Measurements from ENCODE around the gene DDAH2. TPM values are rescaled to one million over a fixed set of nuclear protein-coding genes. Genes with fewer than 3 reads are reported as not detected.

Gene DDAH2
- total RNA-seq, 2 experiments from 2014 or later = 3.0 to 3.3 TPM

GRCh38 chr6:31767096-31767645 lies 38.1 kb upstream of the DDAH2 start:
- ChIA-PET CTCF (interaction anchor here (0.7 kb wide), 1 partner anchor 10 kb away, joined by 3 read pairs; the partner anchor contains the start of gene VWA7), POLR2A (no interaction called here)
- peaks cover 19% of the 10 kb centered on the region for H3K4me1 Mint-ChIP-seq (ENCODE audit: low read depth)
- TF ChIP-seq, protein P1, sequence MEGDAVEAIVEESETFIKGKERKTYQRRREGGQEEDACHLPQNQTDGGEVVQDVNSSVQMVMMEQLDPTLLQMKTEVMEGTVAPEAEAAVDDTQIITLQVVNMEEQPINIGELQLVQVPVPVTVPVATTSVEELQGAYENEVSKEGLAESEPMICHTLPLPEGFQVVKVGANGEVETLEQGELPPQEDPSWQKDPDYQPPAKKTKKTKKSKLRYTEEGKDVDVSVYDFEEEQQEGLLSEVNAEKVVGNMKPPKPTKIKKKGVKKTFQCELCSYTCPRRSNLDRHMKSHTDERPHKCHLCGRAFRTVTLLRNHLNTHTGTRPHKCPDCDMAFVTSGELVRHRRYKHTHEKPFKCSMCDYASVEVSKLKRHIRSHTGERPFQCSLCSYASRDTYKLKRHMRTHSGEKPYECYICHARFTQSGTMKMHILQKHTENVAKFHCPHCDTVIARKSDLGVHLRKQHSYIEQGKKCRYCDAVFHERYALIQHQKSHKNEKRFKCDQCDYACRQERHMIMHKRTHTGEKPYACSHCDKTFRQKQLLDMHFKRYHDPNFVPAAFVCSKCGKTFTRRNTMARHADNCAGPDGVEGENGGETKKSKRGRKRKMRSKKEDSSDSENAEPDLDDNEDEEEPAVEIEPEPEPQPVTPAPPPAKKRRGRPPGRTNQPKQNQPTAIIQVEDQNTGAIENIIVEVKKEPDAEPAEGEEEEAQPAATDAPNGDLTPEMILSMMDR (IDR thresholded peaks at IDR 0.05) = no peak
- no peaks in the 10 kb centered on the region for H3K36me3 ChIP-seq (ENCODE audit: insufficient read depth, low read length)
- H3K36me3 Mint-ChIP-seq (ENCODE audit: low read depth) = no peaks in the 10 kb centered on the region
- no peak overlapping the region for H3K4me3 ChIP-seq (ENCODE audit: low read length)
- H3K27me3 Mint-ChIP-seq = no peaks in the 10 kb centered on the region
- no peaks in the 10 kb centered on the region for H3K9me3 Mint-ChIP-seq
- no peak overlapping the region for H3K27ac ChIP-seq (ENCODE audit: low read depth in 1 of 2, low read length in 2 of 2)
- ATAC-seq (ENCODE audit: poor library complexity) = no peak
- no peak overlapping the region for H3K4me3 Mint-ChIP-seq
- no peaks in the 10 kb centered on the region for H3K27me3 ChIP-seq (ENCODE audit: control insufficient read depth in 1 of 2, insufficient read depth in 2 of 2, low read length in 2 of 2)
- H3K27ac Mint-ChIP-seq = no peak overlapping the region
- no peaks in the 10 kb centered on the region for H3K9me3 ChIP-seq (ENCODE audit: control insufficient read depth in 1 of 2, insufficient read depth in 1 of 2, low read length in 2 of 2)
- intact Hi-C loops (cut with DNase I, micrococcal nuclease) = no loop called here
- DNase-seq = no peak
- H3K4me1 ChIP-seq (ENCODE audit: insufficient read depth, low read length) = peaks cover 29% of the 10 kb centered on the region

GRCh38 chr6:31765910-31766794 lies 37.1 kb upstream of the DDAH2 start:
- CTCF ChIA-PET = no interaction called here
- no peaks in the 10 kb centered on the region for H3K9me3 Mint-ChIP-seq
- H3K4me3 ChIP-seq (ENCODE audit: low read length) = no peak overlapping the region

GRCh38 chr6:31765559-31765909 lies 36.4 kb upstream of the DDAH2 start:
- Histone ChIP-seq H3K4me3 (ENCODE audit: low read length) (no peak overlapping the region), H3K36me3 (ENCODE audit: insufficient read depth, low read length) (peaks cover 2% of the 10 kb centered on the region), H3K27me3 (ENCODE audit: control insufficient read depth in 1 of 2, insufficient read depth in 2 of 2, low read length in 2 of 2) (no peaks in the 10 kb centered on the region), H3K4me1 (ENCODE audit: insufficient read depth, low read length) (peaks cover 16% of the 10 kb centered on the region), H3K9me3 (ENCODE audit: control insufficient read depth in 1 of 2, insufficient read depth in 1 of 2, low read length in 2 of 2) (no peaks in the 10 kb centered on the region), H3K27ac (ENCODE audit: low read depth in 1 of 2, low read length in 2 of 2) (no peak overlapping the region)
- DNase-seq (no peak), ATAC-seq (ENCODE audit: poor library complexity) (no peak)
- ChIA-PET POLR2A (interaction anchor here (1.2 kb wide), 1 partner anchor 12 kb away, joined by 3 read pairs; the partner anchor contains the start of gene VWA7), CTCF (no interaction called here)
- intact Hi-C loops (cut with DNase I, micrococcal nuclease) = no loop called here
- TF ChIP-seq, protein P1 (IDR thresholded peaks at IDR 0.05) = no peak
- Mint-ChIP-seq H3K27ac (no peak overlapping the region), H3K4me3 (no peak overlapping the region), H3K36me3 (ENCODE audit: low read depth) (peaks cover 3% of the 10 kb centered on the region), H3K27me3 (no peaks in the 10 kb centered on the region), H3K4me1 (ENCODE audit: low read depth) (peaks cover 8% of the 10 kb centered on the region), H3K9me3 (no peaks in the 10 kb centered on the region)

More at GRCh38 chr6:31765910-31766794, 37.1 kb upstream of the DDAH2 start:
- Mint-ChIP-seq H3K4me1 (ENCODE audit: low read depth) (peaks cover 11% of the 10 kb centered on the region), H3K4me3 (no peak overlapping the region), H3K27me3 (no peaks in the 10 kb centered on the region), H3K36me3 (ENCODE audit: low read depth) (no peaks in the 10 kb centered on the region), H3K27ac (no peak overlapping the region)
- H3K4me1 ChIP-seq (ENCODE audit: insufficient read depth, low read length) = peaks cover 18% of the 10 kb centered on the region
- DNase-seq (no peak), ATAC-seq (ENCODE audit: poor library complexity) (no peak)
- no peaks in the 10 kb centered on the region for H3K9me3 ChIP-seq (ENCODE audit: control insufficient read depth in 1 of 2, insufficient read depth in 1 of 2, low read length in 2 of 2)
- TF ChIP-seq, protein P1 (IDR thresholded peaks at IDR 0.05) = no peak
- POLR2A ChIA-PET = interaction anchor here (1.2 kb wide), 1 partner anchor 11 kb away, joined by 3 read pairs; the partner anchor contains the start of gene VWA7
- peaks cover 2% of the 10 kb centered on the region for H3K36me3 ChIP-seq (ENCODE audit: insufficient read depth, low read length)
- H3K27ac ChIP-seq (ENCODE audit: low read depth in 1 of 2, low read length in 2 of 2) = no peak overlapping the region
- intact Hi-C loops (cut with DNase I, micrococcal nuclease) = no loop called here
- H3K27me3 ChIP-seq (ENCODE audit: control insufficient read depth in 1 of 2, insufficient read depth in 2 of 2, low read length in 2 of 2) = no peaks in the 10 kb centered on the region

All from CD4-positive, alpha-beta T cell (primary cell).